Ishikawa (cell line): Measurements from ENCODE around the gene PHF20.

Experiments
- CEBPB ChIP-seq: IDR thresholded peaks from 2 replicates; pipeline ENCODE4 v1.6.1; 2012
- CREB1 ChIP-seq: IDR thresholded peaks from 2 replicates; pipeline ENCODE4 v1.6.1; 2012; ENCODE audit warnings: low read depth
- EGR1 ChIP-seq: IDR thresholded peaks from 2 replicates; pipeline ENCODE4 v1.6.1; 2012
- EP300 ChIP-seq: IDR thresholded peaks from 2 replicates; pipeline ENCODE4 v1.6.1; 2012; ENCODE audit warnings: borderline replicate concordance
- FOXM1 ChIP-seq: IDR thresholded peaks from 2 replicates; pipeline ENCODE4 v1.6.1; 2012; ENCODE audit warnings: low read depth, borderline replicate concordance
- NFIC ChIP-seq: IDR thresholded peaks from 2 replicates; pipeline ENCODE4 v1.6.1; 2012
- RAD21 ChIP-seq: IDR thresholded peaks from 2 replicates; pipeline ENCODE4 v1.6.1; 2012; ENCODE audit warnings: low read depth
- REST ChIP-seq: IDR thresholded peaks from 2 replicates; pipeline ENCODE4 v1.6.1; 2012; ENCODE audit warnings: low read depth, mild to moderate bottlenecking
- TAF1 ChIP-seq: IDR thresholded peaks from 2 replicates; pipeline ENCODE4 v1.6.1; 2012; ENCODE audit warnings: low read depth, mild to moderate bottlenecking
- TCF12 ChIP-seq: IDR thresholded peaks from 2 replicates; pipeline ENCODE4 v1.6.1; 2012; ENCODE audit warnings: low read depth
- TEAD4 ChIP-seq: IDR thresholded peaks from 2 replicates; pipeline ENCODE4 v1.6.1; 2012
- USF1 ChIP-seq: IDR thresholded peaks from 2 replicates; pipeline ENCODE4 v1.6.1; 2012
- YY1 ChIP-seq: IDR thresholded peaks from 2 replicates; pipeline ENCODE4 v1.6.1; 2012; ENCODE audit warnings: low read depth
- ZBTB7A ChIP-seq: IDR thresholded peaks from 2 replicates; pipeline ENCODE4 v1.6.1; 2012; ENCODE audit warnings: low read depth
- TF ChIP-seq, protein P1 (sequence below): IDR thresholded peaks from 2 replicates; pipeline ENCODE4 v1.6.1; 2012

The PHF20 gene

GRCh38 chr20:35831029-35831428 lies 59.2 kb downstream of the PHF20 start:
- TF ChIP-seq, protein P1, sequence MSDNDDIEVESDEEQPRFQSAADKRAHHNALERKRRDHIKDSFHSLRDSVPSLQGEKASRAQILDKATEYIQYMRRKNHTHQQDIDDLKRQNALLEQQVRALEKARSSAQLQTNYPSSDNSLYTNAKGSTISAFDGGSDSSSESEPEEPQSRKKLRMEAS: no peak
- TF ChIP-seq CREB1: no peak

DNA sequence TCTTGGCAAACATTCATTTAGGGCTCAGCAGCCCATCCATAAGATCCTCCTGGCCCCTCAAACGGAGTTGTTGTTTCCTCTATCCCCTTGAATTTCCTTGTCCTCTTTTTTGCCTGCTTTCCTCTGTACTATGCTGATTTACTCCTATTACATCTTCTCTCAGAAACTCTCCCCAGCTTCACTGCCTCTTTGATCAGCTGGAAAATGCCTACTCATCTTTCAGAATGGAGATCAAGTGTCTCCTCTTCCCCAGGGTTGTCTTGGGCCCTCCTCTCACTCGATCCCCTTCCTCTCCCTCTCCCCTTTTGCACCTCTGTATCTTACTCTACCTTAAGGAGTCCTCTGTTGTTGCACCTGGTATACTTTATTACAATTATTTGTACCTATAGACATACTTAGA lies 60.2 kb downstream of the PHF20 start:
- TF ChIP-seq YY1 (no peak), USF1 (no peak), TAF1 (no peak), CREB1 (no peak), EGR1 (no peak), FOXM1 (no peak), TEAD4 (no peak), NFIC (no peak), CEBPB (no peak)

DNA sequence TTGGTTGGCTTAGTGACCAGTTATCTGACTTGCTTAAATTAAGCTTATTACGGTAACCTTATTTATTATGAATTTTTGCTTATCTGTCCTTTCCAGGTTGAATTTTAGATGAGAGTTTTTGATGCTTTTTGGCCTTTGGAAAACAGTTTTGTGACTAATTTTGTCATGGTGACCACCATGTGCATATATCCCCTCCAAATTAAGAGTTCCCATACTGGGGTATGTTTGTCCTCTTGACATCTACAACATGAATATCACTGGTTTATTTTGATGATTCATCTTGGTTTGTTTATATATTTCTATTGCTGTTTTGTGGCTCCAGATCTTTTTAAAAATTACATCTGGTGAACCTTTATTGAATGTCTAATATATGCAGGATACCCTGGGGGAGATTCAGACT lies 61.4 kb downstream of the PHF20 start:
- TF ChIP-seq TCF12: no peak
- TF ChIP-seq FOXM1: no peak
- TF ChIP-seq EGR1: no peak
- TF ChIP-seq NFIC: no peak
- no peak for TF ChIP-seq REST
- no peak for TF ChIP-seq CREB1
- TF ChIP-seq USF1: no peak
- TF ChIP-seq YY1: no peak
- TF ChIP-seq RAD21: no peak
- TF ChIP-seq, protein P1: no peak
- no peak for TF ChIP-seq CEBPB
- TF ChIP-seq TAF1: no peak
- no peak for TF ChIP-seq ZBTB7A
- no peak for TF ChIP-seq EP300
- TF ChIP-seq TEAD4: no peak

DNA sequence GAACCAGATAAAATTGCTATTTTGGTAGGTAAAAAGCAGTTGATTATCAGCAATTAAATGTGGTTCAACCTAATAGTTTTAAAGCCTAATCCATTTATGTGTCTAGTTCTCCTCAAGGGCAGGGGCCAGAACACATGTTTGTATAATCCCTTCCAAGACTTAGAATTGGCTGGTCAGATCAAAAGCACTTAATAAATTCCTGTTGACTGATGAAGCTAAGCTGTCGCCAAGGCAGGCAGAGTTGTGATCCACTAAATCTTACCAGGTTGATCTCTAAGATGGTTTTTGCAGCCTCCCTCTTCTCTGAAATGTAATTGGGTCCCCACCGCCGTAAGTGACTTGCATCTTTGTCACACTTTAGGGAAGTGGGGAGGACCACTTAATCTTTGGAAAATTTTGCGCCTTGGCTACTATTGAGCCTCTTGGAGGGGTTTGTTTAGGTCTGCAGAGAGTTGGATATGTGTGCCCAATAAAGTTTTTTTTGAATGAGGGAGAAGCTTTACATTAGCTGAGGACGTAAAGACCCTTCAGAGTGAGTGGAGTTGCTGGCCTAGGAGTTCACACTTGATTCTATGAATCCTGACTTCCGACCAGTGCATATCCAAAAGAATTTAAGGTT lies 65.9 kb downstream of the PHF20 start:
- TF ChIP-seq ZBTB7A (no peak), RAD21 (no peak)

GRCh38 chr20:35838205-35838604 lies 66.4 kb downstream of the PHF20 start:
- no peak for TF ChIP-seq ZBTB7A
- TF ChIP-seq CEBPB: no peak
- no peak for TF ChIP-seq YY1
- TF ChIP-seq CREB1: no peak
- no peak for TF ChIP-seq TEAD4
- no peak for TF ChIP-seq RAD21
- no peak for TF ChIP-seq USF1
- TF ChIP-seq TCF12: no peak
- TF ChIP-seq REST: no peak
- TF ChIP-seq FOXM1: no peak
- TF ChIP-seq EGR1: no peak
- TF ChIP-seq EP300: no peak
- TF ChIP-seq TAF1: no peak
- TF ChIP-seq NFIC: no peak
- TF ChIP-seq, protein P1: no peak

- TF ChIP-seq USF1: no peak
- TF ChIP-seq EGR1: no peak
- no peak for TF ChIP-seq NFIC
- TF ChIP-seq YY1: no peak
- TF ChIP-seq TAF1: no peak
- TF ChIP-seq CREB1: no peak
- no peak for TF ChIP-seq RAD21
These were observed 68.1 kb downstream of the PHF20 start for GRCh38 chr20:35839904-35840303.
